GM08714 (cell line): ENCODE results near the gene ZBTB12.
A peak's percentile ranks its signal among the peaks of the same experiment; 100 is the strongest.
"Not testable (repeated sequence)": the region's sequence is repeated elsewhere in the genome, so short reads cannot be mapped to it uniquely, and the experiment has no call there.

Experiments used
- H3K4me3 ChIP-seq: fragments of 200-500 bp; sonication (Bioruptor generic); 2 replicates; pipeline ENCODE4 v1.5.1; 2014; ENCODE audit warnings: mild to moderate bottlenecking, low read length, inconsistent platforms
- ZNF274 ChIP-seq: IDR thresholded peaks from 2 replicates; pipeline ENCODE4 v1.6.1; 2012; ENCODE audit warnings: mild to moderate bottlenecking, low read depth, low read length

The ZBTB12 gene

DNA sequence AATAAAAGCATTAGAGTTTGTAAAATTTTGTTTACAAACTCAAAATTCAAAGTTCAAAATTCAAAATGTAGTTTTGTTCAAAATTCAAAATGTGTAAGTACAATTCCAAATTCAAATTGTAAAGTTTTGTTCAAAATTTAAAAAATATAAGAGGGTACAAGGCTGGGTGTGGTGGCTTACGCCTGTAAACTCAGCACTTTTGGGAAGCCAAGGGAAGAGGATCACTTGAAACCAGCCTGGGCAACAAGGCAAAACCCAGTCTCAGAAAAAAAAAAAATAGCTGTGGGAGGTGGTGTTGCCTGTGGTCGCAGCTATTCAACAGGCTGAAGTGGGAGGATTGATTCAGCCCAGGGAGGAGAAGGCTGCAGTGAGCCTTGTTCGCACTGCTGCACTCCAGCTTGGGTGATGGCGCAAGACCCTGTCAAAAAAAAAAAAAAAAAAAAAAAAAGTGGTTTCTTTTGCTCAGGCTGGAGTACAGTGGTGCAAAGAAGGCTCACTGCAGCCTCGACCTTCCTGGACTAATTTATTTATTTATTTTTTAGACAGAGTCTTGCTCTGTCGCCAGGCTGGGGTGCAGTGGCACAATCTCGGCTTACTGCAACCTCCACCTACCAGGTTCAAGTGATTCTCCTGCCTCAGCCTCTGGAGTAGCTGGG, 5.4 kb upstream of the ZBTB12 start:
- no peak for TF ChIP-seq ZNF274
- no peak overlapping the region for H3K4me3 ChIP-seq

DNA sequence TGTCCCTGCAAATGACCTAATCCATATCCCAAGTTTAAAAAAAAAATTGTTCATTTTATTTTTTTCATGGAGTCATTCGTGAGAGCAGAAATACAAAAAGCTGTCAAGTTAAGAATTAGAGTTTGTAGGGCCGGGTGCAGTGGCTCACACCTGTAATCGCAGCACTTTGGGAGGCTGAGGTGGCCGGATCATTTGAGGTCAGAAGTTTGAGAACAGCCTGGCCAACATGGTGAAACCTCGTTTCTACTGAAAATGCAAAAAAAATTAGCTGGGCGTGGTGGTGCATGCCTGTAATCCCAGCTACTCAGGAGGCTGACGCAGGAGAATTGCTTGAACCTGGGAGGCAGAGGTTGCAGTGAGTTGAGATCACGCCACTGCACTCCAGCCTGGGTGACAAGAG, 4.8 kb upstream of the ZBTB12 start:
- H3K4me3 ChIP-seq = not testable (repeated sequence)

DNA sequence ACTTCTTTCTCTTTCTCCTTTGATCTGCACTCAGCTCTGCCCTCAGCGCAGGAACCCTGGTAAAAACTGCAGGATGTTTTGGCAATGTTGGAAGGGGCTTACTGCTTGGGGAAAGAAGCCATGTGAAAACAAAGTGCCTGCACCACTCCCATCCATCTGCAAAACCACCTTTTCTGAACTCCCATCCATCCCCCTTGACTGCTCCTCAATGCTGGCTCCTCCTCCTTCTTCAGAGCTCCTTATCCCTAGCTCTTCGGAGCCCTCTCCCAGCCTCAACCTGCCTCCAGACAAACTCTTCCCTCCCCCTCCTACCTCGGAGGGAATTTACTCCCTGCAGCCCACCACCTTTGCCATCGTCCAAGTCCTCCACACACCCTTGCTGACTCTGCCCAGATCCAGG, 4.2 kb upstream of the ZBTB12 start:
- no peak for TF ChIP-seq ZNF274
- no peak overlapping the region for H3K4me3 ChIP-seq

DNA sequence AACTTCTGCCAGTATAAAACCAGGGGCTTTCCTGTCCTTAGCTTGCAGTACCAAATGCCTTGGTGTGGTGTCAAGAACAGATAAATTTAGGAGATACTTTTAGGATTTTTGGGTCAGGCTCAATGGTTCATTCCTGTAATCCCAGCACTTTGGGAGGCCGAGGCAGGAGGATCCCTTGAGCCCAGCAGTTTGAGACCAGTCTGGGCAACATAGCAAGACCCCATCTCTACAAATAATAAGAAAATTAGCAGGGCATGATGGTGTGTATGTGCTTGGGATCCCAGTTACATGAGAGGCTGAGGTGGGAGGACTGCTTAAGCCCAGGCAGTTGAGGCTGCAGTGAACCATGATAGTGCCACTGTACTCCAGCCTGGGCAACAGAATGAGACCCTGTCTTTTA, 3.2 kb upstream of the ZBTB12 start:
- no peak overlapping the region for H3K4me3 ChIP-seq
- no peak for TF ChIP-seq ZNF274

DNA sequence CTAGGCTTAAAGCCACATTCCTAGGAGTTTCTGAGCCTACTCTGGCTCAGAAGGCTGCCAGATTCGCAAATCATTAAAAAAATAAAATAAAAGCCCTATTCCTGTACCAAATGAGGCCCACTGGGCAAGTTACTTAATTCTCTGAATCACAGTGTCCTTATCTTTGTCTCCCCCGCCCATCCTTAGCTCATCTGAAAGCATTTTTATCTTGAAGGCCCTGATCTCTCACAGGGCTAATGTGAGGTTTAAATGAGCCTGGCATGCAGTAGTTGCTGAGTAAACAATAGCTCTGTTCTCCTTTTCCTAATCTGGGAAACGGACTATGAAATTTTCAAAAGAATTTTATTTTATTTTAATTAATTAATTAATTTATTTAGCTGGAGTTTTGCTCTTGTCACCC, 2.1 kb upstream of the ZBTB12 start:
- no peak for TF ChIP-seq ZNF274
- H3K4me3 ChIP-seq = no peak overlapping the region

DNA sequence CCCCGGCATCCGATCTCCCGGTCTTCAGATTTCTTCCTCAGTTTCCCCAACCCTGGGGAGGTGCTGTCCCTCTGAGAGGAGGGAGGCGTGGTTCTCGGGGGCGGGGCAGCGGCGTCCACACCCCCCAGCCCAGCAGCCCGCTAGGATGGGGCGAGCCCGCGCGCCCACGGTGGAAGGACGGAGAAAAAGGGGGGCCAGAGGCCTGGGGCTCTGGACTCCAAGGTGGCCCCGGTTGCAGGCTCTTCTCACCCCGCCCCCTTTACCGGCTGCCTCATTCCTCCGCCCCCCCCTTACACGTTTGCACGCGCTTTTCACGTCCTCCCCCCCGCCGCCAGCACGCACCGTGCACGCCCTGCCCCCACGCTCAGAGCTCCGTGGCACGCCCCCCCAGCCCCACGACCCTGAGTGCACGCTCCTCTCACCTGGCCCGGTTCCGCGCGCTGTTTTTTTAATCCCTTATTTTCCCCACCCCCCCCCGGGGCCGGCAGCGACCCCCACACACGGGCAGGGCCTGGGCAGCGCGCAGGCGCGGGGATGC, 402 bp downstream of the ZBTB12 start:
- peak overlapping the region; percentile 62 for H3K4me3 ChIP-seq
- TF ChIP-seq ZNF274 = no peak

DNA sequence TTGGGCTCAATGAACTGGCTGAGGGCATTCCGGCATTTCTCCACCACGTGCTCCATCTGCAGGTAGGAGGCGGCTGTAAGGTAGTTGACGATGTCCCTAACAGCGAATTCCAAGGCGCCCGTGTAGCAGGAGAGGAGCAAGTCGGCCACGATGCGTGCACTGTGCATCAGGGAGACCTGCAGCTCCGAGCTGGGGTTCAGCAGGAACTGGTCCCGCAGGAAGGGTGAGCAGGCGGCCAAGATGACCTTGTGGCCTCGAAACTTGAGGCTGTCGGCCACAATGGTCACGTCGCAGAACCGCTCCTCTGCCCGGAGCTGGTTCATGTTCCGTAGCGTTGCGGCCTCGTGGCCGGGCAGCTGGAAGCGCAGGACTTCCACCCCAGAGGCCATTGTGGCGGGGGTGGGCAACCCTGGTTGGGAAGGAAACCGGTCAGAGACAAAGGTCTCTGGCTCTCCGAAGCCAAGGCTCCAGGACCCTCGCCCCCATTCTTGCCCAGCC, 920 bp downstream of the ZBTB12 start:
- peak overlapping the region; percentile 62; the same call in 1 of the 2 replicates for H3K4me3 ChIP-seq
- no peak for TF ChIP-seq ZNF274

DNA sequence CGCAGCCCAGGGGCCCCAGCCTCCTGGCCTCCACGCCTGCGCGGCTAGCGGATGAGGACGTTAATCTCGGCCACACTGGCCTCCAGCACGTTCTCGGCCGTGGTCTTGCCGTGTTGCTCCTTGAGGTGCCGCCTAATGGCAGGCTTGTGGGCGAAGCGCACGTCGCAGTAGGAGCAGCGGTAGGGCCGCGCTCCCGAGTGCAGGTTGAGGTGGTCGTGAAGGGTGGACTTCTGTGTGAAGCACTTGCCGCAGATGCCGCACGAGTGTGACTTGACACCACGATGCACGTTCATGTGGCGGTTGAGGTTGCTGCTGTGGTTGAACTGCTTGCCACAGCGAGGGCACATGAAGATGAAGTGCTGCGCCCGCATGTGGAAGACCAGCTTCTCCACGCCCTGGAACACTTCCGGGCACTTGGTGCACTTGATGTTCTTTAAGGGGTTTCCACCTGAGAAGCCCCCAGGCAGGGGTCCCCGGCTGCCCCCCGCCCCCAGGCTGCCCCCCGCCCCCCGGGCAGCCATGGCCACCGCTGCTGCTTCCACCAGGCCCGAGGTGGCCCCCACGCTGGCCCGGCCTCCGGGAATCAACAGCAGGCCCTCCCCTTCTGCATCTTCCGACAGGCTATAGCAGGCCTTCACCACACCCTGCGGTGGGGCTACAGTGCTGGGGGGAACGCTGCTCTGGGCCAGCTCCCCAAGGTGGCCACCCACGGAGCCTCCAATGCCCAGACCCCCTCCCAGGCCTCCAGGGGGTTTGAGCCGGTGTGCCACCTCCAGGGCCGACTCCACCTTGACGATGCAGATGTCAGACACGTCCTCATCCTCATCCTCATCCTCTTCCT, 1.8 kb downstream of the ZBTB12 start:
- no peak overlapping the region for H3K4me3 ChIP-seq
- TF ChIP-seq ZNF274 = no peak

DNA sequence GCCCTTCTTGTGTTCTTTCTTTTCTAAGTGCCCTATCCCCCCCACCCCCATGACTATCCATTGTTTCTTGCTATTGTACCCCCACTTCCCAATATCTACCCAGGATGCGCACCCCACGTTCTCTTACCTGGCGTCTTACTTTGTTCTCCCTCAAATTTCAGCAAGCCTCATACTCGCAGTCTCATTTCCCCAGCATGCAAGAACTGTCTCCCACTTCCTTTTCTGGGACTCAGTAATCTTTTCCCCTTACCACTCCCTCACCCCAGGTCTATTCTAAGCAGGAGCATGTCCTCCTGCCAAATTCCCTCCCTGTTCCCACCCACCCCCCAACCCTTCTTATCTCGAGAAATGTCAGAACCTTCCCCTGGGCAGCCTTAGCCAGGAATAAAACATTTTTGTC, 2.7 kb downstream of the ZBTB12 start:
- no peak overlapping the region for H3K4me3 ChIP-seq
- no peak for TF ChIP-seq ZNF274

DNA sequence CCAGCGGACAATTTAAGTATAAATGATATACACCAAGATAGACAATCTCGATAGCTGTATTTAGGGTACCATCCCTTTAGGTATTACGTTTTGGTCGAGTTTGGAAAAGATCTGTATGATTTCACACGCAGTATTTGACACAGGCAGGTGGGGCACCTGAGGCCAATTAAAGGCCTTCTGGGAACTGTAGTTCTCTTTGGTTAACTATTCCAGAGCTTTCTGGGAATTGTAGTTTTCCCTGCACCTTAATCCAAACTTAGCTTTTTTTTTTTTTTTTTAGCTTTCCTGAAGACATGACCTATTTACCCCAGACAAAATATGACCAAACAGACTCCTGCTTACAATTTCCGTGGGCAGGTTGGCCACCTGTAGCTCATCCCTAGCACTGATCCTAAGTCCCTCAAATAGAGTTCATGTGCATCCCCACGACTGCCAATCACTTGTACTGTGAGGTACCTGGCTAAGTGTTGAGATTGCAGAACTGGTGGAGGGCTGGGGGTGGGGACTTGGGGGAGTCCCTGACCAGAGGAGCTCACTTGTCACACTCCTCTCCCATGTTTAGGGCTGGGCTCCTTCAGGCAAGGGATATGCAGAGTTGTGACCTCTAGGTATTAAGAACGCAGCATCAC, 3.4 kb downstream of the ZBTB12 start:
- TF ChIP-seq ZNF274 = no peak
- H3K4me3 ChIP-seq = peak overlapping the region; percentile 95

DNA sequence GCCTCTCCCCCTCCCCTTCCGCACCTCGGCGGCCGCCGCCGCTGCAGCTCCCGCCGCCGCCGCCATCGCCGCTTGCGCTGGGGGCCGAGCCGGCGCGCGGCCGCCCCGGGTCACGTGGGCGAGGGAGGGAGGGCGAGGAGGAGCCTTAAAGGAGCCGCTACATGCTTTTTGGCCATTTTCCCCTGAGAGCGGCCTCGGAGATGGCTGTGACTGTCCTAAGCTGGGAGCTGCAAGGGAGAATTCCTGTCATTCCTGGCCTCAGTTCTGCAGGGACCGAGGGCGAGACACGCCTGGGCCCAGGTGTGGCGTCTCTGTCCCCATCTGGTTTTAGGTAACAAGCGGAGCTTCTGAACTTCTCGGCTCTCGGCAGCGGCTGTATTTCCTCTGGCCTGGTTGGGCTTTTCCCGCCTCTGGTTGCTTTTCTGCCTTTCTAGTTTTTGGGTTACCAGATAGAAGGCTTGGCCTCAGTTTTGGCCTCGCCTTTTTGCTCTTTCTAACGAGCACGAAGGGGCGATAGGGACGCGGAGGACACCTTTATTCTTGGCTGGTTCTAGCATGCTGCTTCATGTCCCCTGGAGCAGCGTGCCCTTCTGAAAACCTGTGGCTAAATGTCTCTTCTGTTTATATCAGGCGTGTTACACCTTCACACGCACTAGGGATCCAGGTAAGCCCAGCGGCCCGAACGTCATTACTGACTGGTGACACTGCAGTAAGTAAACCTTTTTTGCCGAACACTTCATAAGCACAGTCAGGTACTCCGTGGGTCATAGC, 4.1 kb downstream of the ZBTB12 start, which contains the start of gene EHMT2:
Gene EHMT2 (minus strand): TSS at position 87 of the 771 bp plus-strand sequence. CDS start 21 bp downstream, at position 66.
- H3K4me3 ChIP-seq = peak within 1 kb of the TSS; percentile 95
- no peak for TF ChIP-seq ZNF274

DNA sequence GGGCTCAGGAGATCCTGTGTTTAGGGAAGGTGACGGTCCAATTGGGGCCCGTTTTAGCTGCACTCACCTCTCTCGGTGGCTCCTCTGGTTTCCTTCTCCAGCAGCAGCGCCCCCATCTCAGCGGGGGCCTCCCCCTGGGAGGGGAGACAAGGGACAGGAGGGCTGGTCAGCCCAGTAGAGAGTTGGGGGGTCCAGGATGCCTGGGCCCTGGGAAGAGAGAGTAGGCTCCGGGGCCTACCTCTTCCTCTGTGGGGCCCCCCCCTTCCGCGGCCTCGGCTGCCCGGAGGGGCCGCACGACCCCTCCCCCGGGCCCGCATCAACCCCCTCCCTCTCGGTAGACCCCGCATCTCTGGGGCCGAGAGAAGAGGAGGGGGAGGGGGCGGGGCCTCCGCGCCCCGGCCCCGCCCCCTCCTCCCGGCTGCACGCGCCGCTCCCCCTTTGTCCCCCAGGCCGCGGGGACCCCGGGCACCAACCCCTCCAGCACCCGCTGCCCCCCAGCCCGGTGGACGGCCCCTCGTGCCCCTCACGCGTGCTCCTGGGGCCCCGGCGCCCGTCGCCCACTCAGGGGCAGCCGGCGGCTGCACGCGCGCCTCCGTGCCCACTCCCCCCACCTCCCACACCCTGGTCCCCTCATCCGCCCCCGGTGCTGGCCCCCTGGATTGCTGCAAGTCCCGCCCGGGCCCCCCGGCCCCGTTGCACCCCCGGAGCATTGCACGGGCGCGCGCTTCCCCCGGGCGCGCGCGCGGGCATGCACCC, 4.9 kb downstream of the ZBTB12 start:
- no peak for TF ChIP-seq ZNF274

DNA sequence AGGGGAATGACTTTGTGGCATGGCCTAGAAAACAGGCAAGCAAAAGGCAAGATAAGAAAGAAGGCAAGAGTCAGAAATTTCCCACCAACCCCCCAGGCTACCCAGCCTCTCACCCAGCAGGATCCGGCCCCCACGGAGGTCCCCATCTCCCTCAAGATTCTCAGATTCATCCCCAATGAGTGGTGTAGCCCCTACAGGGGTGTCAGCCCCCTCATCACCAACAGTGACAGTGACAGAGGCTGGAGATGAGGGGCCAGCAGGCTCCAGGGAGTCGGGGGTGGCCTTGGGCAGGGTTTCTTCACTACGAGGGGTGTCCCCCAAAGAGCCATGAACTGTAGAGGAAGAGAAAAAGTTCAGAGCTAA, 5.4 kb downstream of the ZBTB12 start:
- peak overlapping the region; percentile 95 for H3K4me3 ChIP-seq
- no peak for TF ChIP-seq ZNF274

More for the DNA sequence above, 4.9 kb downstream of the ZBTB12 start:
- H3K4me3 ChIP-seq = peak overlapping the region; percentile 95
